Fibroblast of lung (primary cell): Measurements from ENCODE around the gene BLCAP.

Experiments used
- EZH2 ChIP-seq: IDR thresholded peaks from 2 replicates; pipeline ENCODE4 v1.5.1; 2012; ENCODE audit warnings: low read length, control low read depth, mild to moderate bottlenecking; ENCODE audit errors: missing control alignments
- TF ChIP-seq, protein P1 (sequence below), 2 donors: IDR thresholded peaks in 1 of 2; conservative IDR thresholded peaks in 1 of 2; 1 replicate in 1 of 2; 2 replicates in 1 of 2; pipeline ENCODE4 v1.5.1; 2011 to 2012; ENCODE audit warnings: low read length in 2 of 2, control low read depth in 1 of 2, inconsistent platforms in 1 of 2, low read depth in 1 of 2, mild to moderate bottlenecking in 1 of 2

DNA sequence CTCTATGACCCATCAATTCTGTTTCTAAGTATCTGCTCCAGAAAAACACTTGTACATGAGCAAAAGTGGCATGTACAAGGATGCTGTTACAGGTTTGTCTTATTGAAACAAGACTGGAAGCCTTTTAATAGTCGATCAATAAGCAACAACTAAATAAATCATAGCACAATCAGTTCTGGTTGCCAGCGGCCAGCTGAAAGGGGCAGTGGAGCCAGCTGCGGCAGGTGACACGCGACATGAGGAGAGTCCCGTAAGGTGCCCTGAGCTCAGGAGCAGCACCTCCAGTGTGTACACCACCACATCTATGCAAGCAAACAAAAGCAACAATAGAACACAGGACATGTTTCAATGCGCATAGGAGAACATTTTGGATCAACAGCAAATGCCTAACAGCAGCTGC, 27.4 kb downstream of the BLCAP start:
- TF ChIP-seq, protein P1, sequence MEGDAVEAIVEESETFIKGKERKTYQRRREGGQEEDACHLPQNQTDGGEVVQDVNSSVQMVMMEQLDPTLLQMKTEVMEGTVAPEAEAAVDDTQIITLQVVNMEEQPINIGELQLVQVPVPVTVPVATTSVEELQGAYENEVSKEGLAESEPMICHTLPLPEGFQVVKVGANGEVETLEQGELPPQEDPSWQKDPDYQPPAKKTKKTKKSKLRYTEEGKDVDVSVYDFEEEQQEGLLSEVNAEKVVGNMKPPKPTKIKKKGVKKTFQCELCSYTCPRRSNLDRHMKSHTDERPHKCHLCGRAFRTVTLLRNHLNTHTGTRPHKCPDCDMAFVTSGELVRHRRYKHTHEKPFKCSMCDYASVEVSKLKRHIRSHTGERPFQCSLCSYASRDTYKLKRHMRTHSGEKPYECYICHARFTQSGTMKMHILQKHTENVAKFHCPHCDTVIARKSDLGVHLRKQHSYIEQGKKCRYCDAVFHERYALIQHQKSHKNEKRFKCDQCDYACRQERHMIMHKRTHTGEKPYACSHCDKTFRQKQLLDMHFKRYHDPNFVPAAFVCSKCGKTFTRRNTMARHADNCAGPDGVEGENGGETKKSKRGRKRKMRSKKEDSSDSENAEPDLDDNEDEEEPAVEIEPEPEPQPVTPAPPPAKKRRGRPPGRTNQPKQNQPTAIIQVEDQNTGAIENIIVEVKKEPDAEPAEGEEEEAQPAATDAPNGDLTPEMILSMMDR (conservative IDR thresholded peaks at IDR 0.05 in 1 of 2, IDR thresholded peaks at IDR 0.05 in 1 of 2; ENCODE audit: low read depth in 1 of 2, low read length in 2 of 2) = no peak
- no peak for TF ChIP-seq EZH2
